HepG2 (cell line): Measurements from ENCODE around the gene TRIM3. TPM values are rescaled to one million over a fixed set of nuclear protein-coding genes. Genes with fewer than 3 reads are reported as not detected.

Source experiments
- EEA1 ChIP-seq: sonication (generic); formaldehyde crosslinking; IDR thresholded peaks from 2 replicates; pipeline ENCODE4 v1.5.1; 2020; ENCODE audit warnings: mild to moderate bottlenecking, missing genetic modification reagents, borderline replicate concordance
- ETV6 ChIP-seq: sonication (generic); formaldehyde crosslinking; conservative IDR thresholded peaks from 2 replicates; pipeline ENCODE4 v1.4.0; 2020; ENCODE audit warnings: missing genetic modification reagents
- KLF13 ChIP-seq: sonication (generic); formaldehyde crosslinking; IDR thresholded peaks from 2 replicates; pipeline ENCODE4 v1.4.0; 2020; ENCODE audit warnings: mild to moderate bottlenecking, missing genetic modification reagents
- POLR2AphosphoS2 ChIP-seq: IDR thresholded peaks from 2 replicates; pipeline ENCODE4 v1.6.1; 2011; ENCODE audit warnings: low read depth, low read length, improper control_type of control experiment
- REPIN1 ChIP-seq: sonication (generic); formaldehyde crosslinking; IDR thresholded peaks from 2 replicates; pipeline ENCODE4 v1.8.0; 2022; ENCODE audit warnings: missing genetic modification reagents, low read depth, mild to moderate bottlenecking, borderline replicate concordance
- SIX1 ChIP-seq: sonication (generic); formaldehyde crosslinking; IDR thresholded peaks from 2 replicates; pipeline ENCODE4 v1.4.0; 2020; ENCODE audit warnings: missing genetic modification reagents, borderline replicate concordance
- STAT6 ChIP-seq: sonication (generic); formaldehyde crosslinking; IDR thresholded peaks from 2 replicates; pipeline ENCODE4 v1.4.0; 2020; ENCODE audit warnings: missing genetic modification reagents, mild to moderate bottlenecking, borderline replicate concordance
- TBX3 ChIP-seq: fragments of 450-650 bp; IDR thresholded peaks from 2 replicates; pipeline ENCODE4 v1.6.1; 2017; ENCODE audit warnings: antibody characterized with exemption, mild to moderate bottlenecking, inconsistent platforms, borderline replicate concordance
- ZFP90 ChIP-seq: sonication (generic); formaldehyde crosslinking; IDR thresholded peaks from 2 replicates; pipeline ENCODE4 v1.8.0; 2022; ENCODE audit warnings: missing genetic modification reagents, mild to moderate bottlenecking, inconsistent platforms, borderline replicate concordance
- ZNF564 ChIP-seq: sonication (generic); formaldehyde crosslinking; IDR thresholded peaks from 2 replicates; pipeline ENCODE4 v1.8.1; 2023; ENCODE audit warnings: mild to moderate bottlenecking, missing genetic modification reagents
- ZNF646 ChIP-seq: sonication (generic); formaldehyde crosslinking; IDR thresholded peaks from 2 replicates; pipeline ENCODE4 v1.9.0; 2021; ENCODE audit warnings: mild to moderate bottlenecking, missing genetic modification reagents
- ZNF687 ChIP-seq: sonication (generic); formaldehyde crosslinking; IDR thresholded peaks from 2 replicates; pipeline ENCODE4 v1.5.1; 2020; ENCODE audit warnings: mild to moderate bottlenecking, missing genetic modification reagents, moderate library complexity
- ZNF713 ChIP-seq: sonication (generic); formaldehyde crosslinking; IDR thresholded peaks from 2 replicates; pipeline ENCODE4 v1.4.0; 2020; ENCODE audit warnings: mild to moderate bottlenecking, missing genetic modification reagents
- polyA plus RNA-seq, 8 experiments: library from polyadenylated mRNA; depleted of rRNA in 3 of 8; stranded (reverse) in 7 of 8; unstranded in 1 of 8; fragments of >200 nt; fragmentation: Illumina TruSeq in 4 of 8; extraction: Trizol in 4 of 8; gene quantifications; 2 replicates each; pipeline versions ENCODE4 v1.2.1 to v1.2.3, GENCODE V29; 2011 to 2016; ENCODE audit warnings: low read depth in 4 of 8, missing spikeins in 1 of 8, mixed read lengths in 1 of 8; ENCODE audit not compliant: insufficient read depth in 1 of 8
- total RNA-seq, 5 experiments: library from RNA; depleted of rRNA; stranded (reverse); fragments of >200 nt; fragmentation: Illumina TruSeq; extraction: Trizol; gene quantifications; 2 replicates each; pipeline ENCODE4 v1.2.3, GENCODE V29; 2016; ENCODE audit warnings: low read depth in 1 of 5

Gene TRIM3
- total and polyA plus RNA-seq, 2 of the 13 experiments (the other 11 are each of a cell fraction or from before 2014, with no cell fraction given): 3.6 to 6.3 TPM

- TF ChIP-seq ZNF646 (CRISPR knock-in tag) (no peak), STAT6 (no peak; the same call in 1 of the 2 replicates), KLF13 (CRISPR knock-in tag) (0 out of 2 replicates have a peak, but pooled peaks have one; percentile 34), ZNF713 (CRISPR knock-in tag) (0 out of 2 replicates have a peak, but pooled peaks have one; percentile 56), SIX1 (CRISPR knock-in tag) (no peak), ZNF564 (CRISPR knock-in tag) (no peak), REPIN1 (CRISPR knock-in tag) (peak; percentile 14; the same call in 1 of the 2 replicates), ZNF687 (peak; percentile 98), ETV6 (CRISPR knock-in tag) (no peak), POLR2AphosphoS2 (no peak), ZFP90 (CRISPR knock-in tag) (peak; percentile 86), TBX3 (0 out of 2 replicates have a peak, but pooled peaks have one; percentile 15), EEA1 (CRISPR knock-in tag) (no peak)
Observed at GRCh38 chr11:6481012-6481923, 7.5 kb upstream of the TRIM3 start, which contains the start of the genes ARFIP2 and TIMM10B (continued).
